ENCODE measurements around the gene BASP1.
"Not testable (repeated sequence)": the region's sequence is repeated elsewhere in the genome, so short reads cannot be mapped to it uniquely, and the experiment has no call there.

The BASP1 gene

DNA sequence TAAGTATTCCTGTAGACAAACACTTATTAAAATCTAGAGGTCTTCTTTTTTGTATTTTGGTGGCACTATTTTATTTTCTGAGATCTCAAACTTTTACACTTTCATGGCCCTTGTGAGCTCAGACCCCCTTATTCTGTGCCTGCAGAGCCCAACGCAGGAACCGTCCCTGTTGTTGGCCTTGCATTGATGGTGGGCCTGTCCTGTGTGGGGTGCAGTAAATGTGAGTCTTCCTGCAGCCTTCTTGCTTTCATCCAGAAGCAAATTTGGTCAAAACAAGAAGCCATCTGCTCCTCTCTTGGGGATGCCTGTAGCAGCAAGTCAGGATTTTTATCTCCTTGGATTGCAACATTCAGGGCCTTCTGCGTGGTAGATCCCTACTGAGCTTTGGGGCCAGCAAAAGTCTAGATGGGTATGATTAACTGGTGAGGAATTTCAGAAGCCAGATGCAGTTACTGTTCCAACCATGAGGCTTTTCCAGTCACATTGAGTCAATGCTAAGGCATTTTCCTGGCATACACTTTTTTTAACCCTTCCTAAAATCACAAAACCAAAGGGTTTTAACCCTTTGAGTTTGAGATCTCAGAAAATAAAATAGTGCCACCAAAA, 31.7 kb downstream of the BASP1 start:
- no peak for DNase-seq (ENCODE audit: extremely low read depth, insufficient read length)
- TF ChIP-seq CTCF (IDR thresholded peaks at IDR 0.05; ENCODE audit: insufficient read depth, low read length, poor library complexity, severe bottlenecking), result no peak
- no peaks in the 10 kb centered on the region for H3K27me3 ChIP-seq (replicated peaks; ENCODE audit: control insufficient read depth, insufficient read depth, low read length)
- H3K4me3 ChIP-seq (replicated peaks; ENCODE audit: low read depth, low read length), result no peak overlapping the region
- no peaks in the 10 kb centered on the region for H3K36me3 ChIP-seq (ENCODE audit: control insufficient read depth, insufficient read depth, low read length)

DNA sequence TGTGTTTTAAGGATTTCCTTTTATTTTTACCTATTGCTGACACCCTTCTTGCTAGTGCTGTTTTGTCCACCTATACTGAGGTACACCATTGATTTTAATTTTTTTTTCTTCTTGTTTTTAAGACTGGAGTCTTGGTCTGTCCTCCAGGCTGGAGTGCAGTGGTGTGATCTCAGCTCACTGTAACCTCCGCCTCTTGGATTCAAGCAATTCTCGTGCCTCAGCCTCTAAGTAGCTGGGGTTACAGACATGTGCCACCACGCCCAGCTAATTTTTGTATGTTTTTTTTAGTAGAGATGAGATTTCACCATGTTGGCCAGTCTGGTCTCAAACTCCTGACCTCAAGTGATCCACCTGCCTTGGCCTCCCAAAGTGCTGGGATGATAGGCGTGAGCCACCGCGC, 32.4 kb downstream of the BASP1 start:
- H3K4me3 ChIP-seq (replicated peaks; ENCODE audit: low read depth, low read length); H3K36me3 ChIP-seq (ENCODE audit: control insufficient read depth, insufficient read depth, low read length); DNase-seq (ENCODE audit: extremely low read depth, insufficient read length); H3K27me3 ChIP-seq (replicated peaks; ENCODE audit: control insufficient read depth, insufficient read depth, low read length): not testable (repeated sequence)

DNA sequence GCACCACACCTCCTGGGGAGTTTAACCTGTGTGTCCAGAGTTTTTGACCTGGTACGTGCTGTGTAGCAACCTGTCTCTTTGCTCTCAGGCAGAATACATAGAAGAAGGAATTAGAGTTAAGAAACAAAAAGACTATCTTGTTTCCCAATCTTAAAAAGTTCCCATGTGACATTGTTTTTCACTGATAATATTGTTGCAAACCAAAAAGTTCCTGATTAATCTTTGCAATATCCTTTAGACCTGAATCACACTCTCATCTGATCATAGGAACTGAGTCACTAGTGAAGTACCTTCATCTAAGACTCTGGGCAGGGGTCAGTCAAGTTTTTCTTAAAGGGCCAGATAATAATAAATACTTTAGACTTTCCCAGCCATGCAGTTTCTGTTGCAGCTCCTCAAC, 35.1 kb downstream of the BASP1 start:
- DNase-seq (ENCODE audit: extremely low read depth, insufficient read length), result no peak
- H3K27me3 ChIP-seq (replicated peaks; ENCODE audit: control insufficient read depth, insufficient read depth, low read length), result no peaks in the 10 kb centered on the region
- H3K4me3 ChIP-seq (replicated peaks; ENCODE audit: low read depth, low read length), result no peak overlapping the region
- TF ChIP-seq CTCF (IDR thresholded peaks at IDR 0.05; ENCODE audit: insufficient read depth, low read length, poor library complexity, severe bottlenecking), result no peak
- no peaks in the 10 kb centered on the region for H3K36me3 ChIP-seq (ENCODE audit: control insufficient read depth, insufficient read depth, low read length)

DNA sequence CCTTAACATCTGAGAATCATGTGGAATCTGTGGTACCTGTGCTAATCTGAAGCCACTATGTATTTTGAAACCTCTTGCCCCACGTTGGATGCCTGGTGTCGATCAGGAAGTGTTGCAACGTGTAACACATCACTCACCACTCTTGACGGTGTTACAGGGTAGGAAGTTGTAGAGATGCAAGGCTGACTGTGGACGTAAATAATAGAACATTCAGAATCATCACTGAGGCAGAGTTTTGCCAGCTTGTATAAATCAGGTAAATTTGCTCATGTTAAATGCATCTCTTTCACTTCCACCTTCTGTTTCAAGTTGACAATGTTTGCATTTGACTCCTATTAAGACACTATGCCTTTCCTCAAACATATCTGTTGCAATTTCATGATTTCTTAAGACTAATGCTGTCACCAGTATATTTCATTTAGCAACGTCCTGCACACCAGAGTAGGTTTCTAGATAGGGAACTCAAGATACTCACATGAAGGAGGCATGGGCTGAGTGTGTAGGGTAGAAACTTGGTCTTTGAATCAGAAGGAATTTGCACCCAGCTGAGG, 38.1 kb downstream of the BASP1 start:
- H3K36me3 ChIP-seq (ENCODE audit: control insufficient read depth, insufficient read depth, low read length), result no peaks in the 10 kb centered on the region
- no peak overlapping the region for H3K4me3 ChIP-seq (replicated peaks; ENCODE audit: low read depth, low read length)
- H3K27me3 ChIP-seq (replicated peaks; ENCODE audit: control insufficient read depth, insufficient read depth, low read length), result no peaks in the 10 kb centered on the region
- no peak for TF ChIP-seq CTCF (IDR thresholded peaks at IDR 0.05; ENCODE audit: insufficient read depth, low read length, poor library complexity, severe bottlenecking)
- DNase-seq (ENCODE audit: extremely low read depth, insufficient read length), result peak; percentile 62

GRCh38 chr5:17256171-17256570, 38.7 kb downstream of the BASP1 start:
- DNase-seq (ENCODE audit: extremely low read depth, insufficient read length), result no peak
- TF ChIP-seq CTCF (IDR thresholded peaks at IDR 0.05; ENCODE audit: insufficient read depth, low read length, poor library complexity, severe bottlenecking), result no peak
- H3K36me3 ChIP-seq (ENCODE audit: control insufficient read depth, insufficient read depth, low read length), result no peaks in the 10 kb centered on the region

GRCh38 chr5:17256839-17257238, 39.4 kb downstream of the BASP1 start:
- TF ChIP-seq CTCF (IDR thresholded peaks at IDR 0.05; ENCODE audit: insufficient read depth, low read length, poor library complexity, severe bottlenecking), result no peak
- no peaks in the 10 kb centered on the region for H3K36me3 ChIP-seq (ENCODE audit: control insufficient read depth, insufficient read depth, low read length)

More at GRCh38 chr5:17256171-17256570, 38.7 kb downstream of the BASP1 start:
- H3K27me3 ChIP-seq (replicated peaks; ENCODE audit: control insufficient read depth, insufficient read depth, low read length), result no peaks in the 10 kb centered on the region
- H3K4me3 ChIP-seq (replicated peaks; ENCODE audit: low read depth, low read length), result no peak overlapping the region

More at GRCh38 chr5:17256839-17257238, 39.4 kb downstream of the BASP1 start:
- Histone ChIP-seq H3K27me3 (replicated peaks; ENCODE audit: control insufficient read depth, insufficient read depth, low read length) (no peaks in the 10 kb centered on the region), H3K4me3 (replicated peaks; ENCODE audit: low read depth, low read length) (no peak overlapping the region)
- DNase-seq (ENCODE audit: extremely low read depth, insufficient read length), result no peak

All from GM06990 (cell line).